Measurements from ENCODE around the gene CIDEC. TPM values are rescaled to one million over a fixed set of nuclear protein-coding genes. Genes with fewer than 3 reads are reported as not detected.

CIDEC gene
- total RNA-seq, 1 donor from 2014 or later: not detected

- no peak for DNase-seq (ENCODE audit: low spot score in 2 of 2, unreplicated experiment in 2 of 2)
- Mint-ChIP-seq H3K27ac (peak overlapping the region; percentile 97), H3K27me3 (ENCODE audit: low read depth) (no peaks in the 10 kb centered on the region), H3K9me3 (no peaks in the 10 kb centered on the region), H3K4me3 (peak overlapping the region; percentile 97), H3K36me3 (peaks cover 14% of the 10 kb centered on the region), H3K4me1 (peaks cover 12% of the 10 kb centered on the region)
- TF ChIP-seq, protein P1, sequence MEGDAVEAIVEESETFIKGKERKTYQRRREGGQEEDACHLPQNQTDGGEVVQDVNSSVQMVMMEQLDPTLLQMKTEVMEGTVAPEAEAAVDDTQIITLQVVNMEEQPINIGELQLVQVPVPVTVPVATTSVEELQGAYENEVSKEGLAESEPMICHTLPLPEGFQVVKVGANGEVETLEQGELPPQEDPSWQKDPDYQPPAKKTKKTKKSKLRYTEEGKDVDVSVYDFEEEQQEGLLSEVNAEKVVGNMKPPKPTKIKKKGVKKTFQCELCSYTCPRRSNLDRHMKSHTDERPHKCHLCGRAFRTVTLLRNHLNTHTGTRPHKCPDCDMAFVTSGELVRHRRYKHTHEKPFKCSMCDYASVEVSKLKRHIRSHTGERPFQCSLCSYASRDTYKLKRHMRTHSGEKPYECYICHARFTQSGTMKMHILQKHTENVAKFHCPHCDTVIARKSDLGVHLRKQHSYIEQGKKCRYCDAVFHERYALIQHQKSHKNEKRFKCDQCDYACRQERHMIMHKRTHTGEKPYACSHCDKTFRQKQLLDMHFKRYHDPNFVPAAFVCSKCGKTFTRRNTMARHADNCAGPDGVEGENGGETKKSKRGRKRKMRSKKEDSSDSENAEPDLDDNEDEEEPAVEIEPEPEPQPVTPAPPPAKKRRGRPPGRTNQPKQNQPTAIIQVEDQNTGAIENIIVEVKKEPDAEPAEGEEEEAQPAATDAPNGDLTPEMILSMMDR (IDR thresholded peaks at IDR 0.05; ENCODE audit: unreplicated experiment): no peak
Measured at GRCh38 chr3:9891072-9891622, 11.1 kb upstream of the CIDEC start.

DNA sequence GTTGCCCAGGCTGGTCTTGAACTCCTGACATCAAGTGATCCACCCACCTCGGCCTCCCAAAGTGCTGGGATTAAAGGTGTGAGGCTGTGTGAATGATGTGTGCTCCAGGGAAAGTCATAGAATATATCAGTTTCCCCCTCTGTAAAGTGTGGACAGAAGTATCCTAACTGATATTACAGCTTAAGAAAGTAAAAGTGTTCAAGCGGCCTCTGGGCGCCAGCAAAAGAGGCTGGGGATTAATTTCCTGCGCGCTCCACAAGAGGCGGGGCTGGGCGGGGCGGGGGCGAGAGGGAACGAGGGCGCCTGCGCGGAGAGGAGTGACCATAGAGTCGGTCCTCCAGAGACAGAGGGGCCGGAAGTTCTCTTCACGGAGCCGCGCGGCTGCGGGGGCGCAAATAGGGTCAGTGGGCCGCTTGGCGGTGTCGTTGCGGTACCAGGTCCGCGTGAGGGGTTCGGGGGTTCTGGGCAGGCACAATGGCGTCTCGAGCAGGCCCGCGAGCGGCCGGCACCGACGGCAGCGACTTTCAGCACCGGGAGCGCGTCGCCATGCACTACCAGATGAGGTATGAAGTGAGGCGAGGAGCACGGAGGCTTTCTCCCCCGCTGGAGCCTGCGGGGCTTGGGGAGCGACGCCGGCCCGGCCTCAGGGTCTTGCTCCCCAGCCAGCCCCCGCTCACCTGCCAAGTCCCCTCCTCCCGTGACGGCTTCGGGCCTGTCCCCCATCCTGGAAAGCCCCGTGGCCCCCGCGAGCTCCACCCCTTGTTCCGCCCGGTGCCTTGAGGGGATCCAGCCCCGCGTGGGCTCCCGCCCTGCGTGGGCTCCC, 10.4 kb upstream of the CIDEC start, which contains the start of gene JAGN1:
Gene JAGN1, plus strand, starts transcription at position 362 of the 823 bp plus-strand sequence. Its CDS starts 113 bp downstream, at position 475.
- Mint-ChIP-seq H3K36me3 (peaks cover 14% of the 10 kb centered on the region), H3K27me3 (ENCODE audit: low read depth) (no peaks in the 10 kb centered on the region), H3K9me3 (no peaks in the 10 kb centered on the region), H3K27ac (peak within 1 kb of the TSS; percentile 97), H3K4me3 (peak within 1 kb of the TSS; percentile 97), H3K4me1 (peaks cover 12% of the 10 kb centered on the region)
- peak; percentile 77 to 93 for DNase-seq (ENCODE audit: low spot score in 2 of 2, unreplicated experiment in 2 of 2)
- TF ChIP-seq, protein P1 (IDR thresholded peaks at IDR 0.05; ENCODE audit: unreplicated experiment): no peak

DNA sequence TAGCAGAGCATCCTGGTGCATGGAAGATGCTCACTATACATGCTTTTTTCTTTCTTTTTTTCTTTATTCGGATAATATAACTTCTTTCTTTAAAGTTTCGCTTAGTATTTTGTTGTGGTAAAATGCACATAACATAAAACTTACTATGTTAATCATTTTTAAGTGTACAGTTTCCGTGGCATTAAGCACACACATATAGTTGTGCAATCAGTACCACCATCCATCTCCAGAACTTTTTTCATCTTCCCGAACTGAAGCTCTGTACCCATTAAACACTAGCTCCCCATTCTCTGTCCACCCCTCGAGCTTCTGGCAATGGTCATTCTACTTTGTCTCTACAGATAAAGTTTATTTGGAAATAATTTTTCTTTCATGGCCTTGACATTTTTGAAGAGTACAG, 9.4 kb upstream of the CIDEC start:
- Mint-ChIP-seq H3K27me3 (ENCODE audit: low read depth) (no peaks in the 10 kb centered on the region), H3K4me3 (peak overlapping the region; percentile 97), H3K4me1 (peaks cover 14% of the 10 kb centered on the region), H3K9me3 (no peaks in the 10 kb centered on the region), H3K27ac (no peak overlapping the region), H3K36me3 (peaks cover 11% of the 10 kb centered on the region)
- TF ChIP-seq, protein P1 (IDR thresholded peaks at IDR 0.05; ENCODE audit: unreplicated experiment): no peak
- DNase-seq (ENCODE audit: low spot score in 2 of 2, unreplicated experiment in 2 of 2): no peak

DNA sequence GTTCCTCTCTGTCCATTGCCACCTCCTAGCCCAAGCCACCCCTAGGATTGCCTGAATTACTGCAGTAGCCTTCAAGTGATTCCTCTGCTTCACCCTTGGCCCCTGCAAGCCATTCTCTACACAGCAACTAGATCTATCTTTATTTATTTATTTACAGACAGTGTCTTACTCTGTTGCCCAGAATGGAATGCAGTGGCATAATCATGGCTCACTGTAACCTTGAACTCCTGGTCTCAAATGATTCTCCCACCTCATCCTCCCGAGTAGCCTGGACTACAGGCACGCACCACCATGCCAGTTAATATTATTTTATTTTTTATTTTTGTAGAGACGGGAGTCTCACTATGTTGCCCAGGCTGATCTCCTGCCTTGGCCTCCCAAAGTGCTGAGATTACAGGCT, 8.5 kb upstream of the CIDEC start:
- Mint-ChIP-seq H3K27ac (no peak overlapping the region), H3K4me3 (no peak overlapping the region), H3K9me3 (no peaks in the 10 kb centered on the region), H3K4me1 (peaks cover 19% of the 10 kb centered on the region), H3K36me3 (peaks cover 7% of the 10 kb centered on the region), H3K27me3 (ENCODE audit: low read depth) (no peaks in the 10 kb centered on the region)
- DNase-seq (ENCODE audit: low spot score in 2 of 2, unreplicated experiment in 2 of 2): no peak
- TF ChIP-seq, protein P1 (IDR thresholded peaks at IDR 0.05; ENCODE audit: unreplicated experiment): no peak

GRCh38 chr3:9887480-9887879, 7.4 kb upstream of the CIDEC start:
- TF ChIP-seq, protein P1 (IDR thresholded peaks at IDR 0.05; ENCODE audit: unreplicated experiment): no peak
- no peak for DNase-seq (ENCODE audit: low spot score in 2 of 2, unreplicated experiment in 2 of 2)
- no peaks in the 10 kb centered on the region for H3K9me3 Mint-ChIP-seq
- peaks cover 3% of the 10 kb centered on the region for H3K36me3 Mint-ChIP-seq
- peaks cover 15% of the 10 kb centered on the region for H3K4me1 Mint-ChIP-seq
- H3K27me3 Mint-ChIP-seq (ENCODE audit: low read depth): no peaks in the 10 kb centered on the region
- H3K27ac Mint-ChIP-seq: no peak overlapping the region
- H3K4me3 Mint-ChIP-seq: no peak overlapping the region
